GM21529 (cell line): ENCODE results near the gene DUSP3.

ENCODE experiments used
- ATAC-seq: cut with Tn5 transposase; IDR thresholded peaks from one replicate; pipeline ENCODE4 v1.9.1; 2021; ENCODE audit not compliant: unreplicated experiment

The DUSP3 gene

GRCh38 chr17:43736389-43736788 lies 42.4 kb downstream of the DUSP3 start:
- ATAC-seq, result no peak

- ATAC-seq, result no peak
These were observed 44.4 kb downstream of the DUSP3 start for GRCh38 chr17:43734376-43734775.

- ATAC-seq, result no peak
These were observed 44.8 kb downstream of the DUSP3 start for GRCh38 chr17:43733956-43734355.

GRCh38 chr17:43732958-43733357 lies 45.8 kb downstream of the DUSP3 start:
- ATAC-seq, result no peak

GRCh38 chr17:43728081-43728480 lies 50.7 kb downstream of the DUSP3 start:
- ATAC-seq, result no peak

GRCh38 chr17:43723697-43724359 lies 54.9 kb downstream of the DUSP3 start:
- ATAC-seq, result no peak

GRCh38 chr17:43722870-43723665 lies 55.7 kb downstream of the DUSP3 start:
- no peak for ATAC-seq

- no peak for ATAC-seq
These were observed 56.5 kb downstream of the DUSP3 start for GRCh38 chr17:43722269-43722619.

GRCh38 chr17:43721537-43722268 lies 57.1 kb downstream of the DUSP3 start:
- ATAC-seq, result no peak

GRCh38 chr17:43720311-43721060 lies 58.3 kb downstream of the DUSP3 start:
- ATAC-seq, result peak; percentile 76

- no peak for ATAC-seq
These were observed 59.2 kb downstream of the DUSP3 start for GRCh38 chr17:43719578-43719977.

GRCh38 chr17:43718544-43718943 lies 60.2 kb downstream of the DUSP3 start:
- no peak for ATAC-seq

GRCh38 chr17:43717913-43718312 lies 60.9 kb downstream of the DUSP3 start:
- no peak for ATAC-seq
